OCI-M2 (cell line): ENCODE data around the gene C1QTNF4.

Experiments used
- DNase-seq: peaks from one replicate; lab custom pipeline; 2025; ENCODE audit not compliant: unreplicated experiment; lab: John Stamatoyannopoulos, UW

C1QTNF4 gene

GRCh38 chr11:47593492-47593933, 698 bp downstream of the C1QTNF4 start:
- DNase-seq, result no peak

DNA sequence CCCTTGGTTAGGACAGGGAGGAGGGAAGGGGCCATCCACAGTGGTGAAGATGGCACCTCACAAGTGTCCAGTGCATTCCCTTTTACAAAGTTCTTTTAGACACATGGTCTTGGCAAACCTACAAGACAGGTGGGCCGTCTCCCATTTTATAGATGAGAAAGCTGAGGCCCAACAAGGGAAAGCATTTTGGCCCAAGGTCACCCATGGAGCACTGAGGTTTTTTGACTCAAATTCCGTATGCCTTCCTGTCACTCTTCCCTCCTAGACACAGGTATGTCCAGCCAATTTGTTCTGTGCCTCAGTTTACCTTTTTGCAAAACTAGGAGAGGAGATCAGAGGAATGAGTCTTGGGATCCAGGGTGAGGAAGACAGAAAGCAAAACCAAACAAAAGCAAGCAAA, 1.2 kb downstream of the C1QTNF4 start:
- no peak for DNase-seq

DNA sequence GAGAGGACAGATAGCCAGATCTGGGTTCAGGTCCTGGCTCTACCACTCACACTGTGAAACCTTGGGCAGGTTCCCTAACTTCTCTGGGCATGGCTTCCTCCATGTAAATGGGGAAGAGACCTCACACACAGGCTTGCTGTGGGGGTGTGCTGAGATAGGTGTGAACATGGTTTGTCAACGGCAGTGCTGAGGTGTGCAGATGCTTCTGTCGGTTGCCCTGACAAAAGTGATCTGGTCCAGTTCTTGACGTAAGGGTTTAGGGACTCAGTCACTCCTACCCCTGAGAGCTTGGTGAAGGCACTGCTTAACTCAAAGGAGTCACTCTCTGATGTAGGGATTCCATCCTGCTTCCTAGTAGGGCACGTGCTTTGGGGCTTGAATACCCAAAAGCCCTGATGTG, 2.0 kb downstream of the C1QTNF4 start:
- DNase-seq, result no peak

GRCh38 chr11:47591764-47592163, 2.4 kb downstream of the C1QTNF4 start:
- no peak for DNase-seq

GRCh38 chr11:47589977-47590861, 4.0 kb downstream of the C1QTNF4 start:
- DNase-seq, result no peak

- no peak for DNase-seq
Measured at GRCh38 chr11:47589584-47589976, 4.6 kb downstream of the C1QTNF4 start.

DNA sequence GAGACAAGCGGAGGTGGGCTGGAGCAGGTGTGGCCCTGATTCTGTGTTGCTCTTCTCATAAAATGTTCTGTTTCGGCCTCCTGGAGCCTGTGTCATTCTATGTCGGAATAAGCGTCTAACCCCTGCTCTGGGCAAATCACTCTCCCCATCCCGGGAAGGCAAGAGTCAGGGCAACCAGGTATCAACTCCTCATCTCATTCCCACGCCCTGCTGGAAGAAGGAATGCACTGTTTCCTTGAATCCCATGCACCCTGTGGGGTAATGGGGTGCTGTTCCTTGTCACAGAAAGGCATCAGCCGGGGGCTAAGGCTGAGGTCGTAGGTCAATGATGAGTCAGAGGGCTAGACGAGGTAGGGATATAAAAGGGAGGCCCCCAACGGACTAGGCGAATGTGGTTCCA, 5.1 kb downstream of the C1QTNF4 start:
- DNase-seq, result no peak

GRCh38 chr11:47587723-47588326, 6.4 kb downstream of the C1QTNF4 start:
- DNase-seq, result no peak

GRCh38 chr11:47587039-47587716, 7.0 kb downstream of the C1QTNF4 start:
- DNase-seq, result no peak

DNA sequence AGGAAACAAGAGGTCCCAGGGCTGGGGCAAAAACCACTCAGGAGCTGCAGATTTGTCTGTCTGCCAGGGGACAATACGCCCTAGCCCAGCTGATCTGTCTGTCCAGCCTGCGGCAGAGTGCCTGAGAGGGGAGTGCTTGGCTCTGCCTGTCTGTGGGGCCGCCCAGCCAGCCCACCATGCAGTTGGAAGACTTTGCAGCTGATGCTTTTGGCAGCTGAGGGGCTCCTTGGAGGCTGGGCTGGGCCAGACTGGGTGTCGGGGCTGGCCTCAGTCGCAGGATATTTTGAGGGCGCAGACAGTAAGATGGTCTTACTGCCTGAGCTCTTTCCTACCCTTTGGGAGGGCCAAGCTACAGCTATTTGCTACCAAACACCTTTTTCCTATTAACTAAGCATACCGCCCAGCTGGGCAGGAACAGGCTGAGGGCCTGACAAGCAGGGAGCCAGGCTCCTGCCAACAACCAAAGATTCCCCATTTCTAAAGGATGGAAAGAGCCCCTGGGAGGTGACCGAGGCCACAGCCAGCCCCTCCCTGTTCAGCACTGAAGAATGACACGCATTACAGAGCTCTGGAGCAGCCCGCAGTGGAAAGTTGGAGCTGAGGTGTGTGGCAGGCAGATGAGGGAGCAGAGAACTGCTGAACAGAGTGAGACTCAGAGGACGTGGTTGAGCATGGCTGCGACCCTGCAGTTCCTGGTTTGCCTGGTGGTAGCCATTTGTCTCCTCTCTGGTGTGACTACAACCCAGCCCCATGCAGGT, 7.9 kb downstream of the C1QTNF4 start, which contains the start of gene FAM180B:
Gene FAM180B, plus strand, starts transcription at position 581 of the 758 bp plus-strand sequence. Its CDS starts 91 bp downstream, at position 672.
- DNase-seq, result no peak

GRCh38 chr11:47583844-47584243, 10.4 kb downstream of the C1QTNF4 start:
- no peak for DNase-seq

DNA sequence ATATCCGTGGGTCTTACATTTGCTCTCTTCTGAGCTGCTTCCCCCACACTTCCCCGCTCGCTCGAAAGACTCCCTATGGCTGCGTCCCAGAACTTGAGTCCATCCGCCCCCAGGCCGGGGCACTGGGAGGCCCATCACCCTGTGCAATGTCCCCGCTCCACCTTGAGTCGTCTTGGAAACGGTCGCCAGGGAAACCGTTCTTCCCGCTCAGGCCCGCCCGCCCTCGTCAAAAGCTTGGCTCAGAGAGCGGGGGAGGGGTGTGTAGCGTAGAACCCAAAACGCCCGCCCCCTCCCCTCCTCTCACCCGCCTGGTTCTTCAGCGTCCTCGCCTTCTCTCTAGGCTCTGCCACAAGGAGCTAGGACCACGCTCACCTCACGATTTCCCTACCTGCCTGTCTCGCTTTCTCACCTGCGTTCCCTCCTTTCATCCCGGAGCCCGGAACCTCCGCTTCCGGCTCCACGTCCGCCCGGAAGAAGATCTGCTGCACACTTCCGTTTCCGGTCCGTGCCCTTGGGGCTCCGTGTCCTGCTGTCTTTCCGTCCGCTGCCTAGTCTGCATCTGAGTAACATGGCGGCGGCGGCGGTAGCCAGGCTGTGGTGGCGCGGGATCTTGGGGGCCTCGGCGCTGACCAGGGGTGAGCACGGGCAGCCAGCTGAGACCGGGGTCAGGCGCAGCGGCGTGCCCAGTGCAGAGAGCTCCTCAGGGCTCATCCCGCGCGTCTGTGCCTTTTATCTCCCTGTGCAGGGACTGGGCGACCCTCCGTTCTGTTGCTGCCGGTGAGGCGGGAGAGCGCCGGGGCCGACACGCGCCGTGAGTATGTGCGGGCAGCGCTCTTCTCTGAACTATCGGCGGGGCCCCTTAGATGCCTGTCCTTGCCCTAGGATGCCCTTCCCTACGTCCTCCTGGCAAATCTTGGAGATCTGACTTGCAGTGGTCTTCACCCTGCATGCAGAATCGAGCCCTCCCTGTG, 15.4 kb downstream of the C1QTNF4 start, which contains the start of the genes KBTBD4 and NDUFS3:
Gene KBTBD4, minus strand, starts transcription at position 447 of the 971 bp plus-strand sequence. Its CDS starts 19 bp downstream, at position 428.
Gene NDUFS3, plus strand, starts transcription at position 551 of the 971 bp plus-strand sequence. Its CDS starts 18 bp downstream, at position 569.
- DNase-seq, result peak; percentile 80

GRCh38 chr11:47577460-47578041, 16.7 kb downstream of the C1QTNF4 start:
- DNase-seq, result no peak

GRCh38 chr11:47573321-47573720, 20.9 kb downstream of the C1QTNF4 start:
- DNase-seq, result no peak

DNA sequence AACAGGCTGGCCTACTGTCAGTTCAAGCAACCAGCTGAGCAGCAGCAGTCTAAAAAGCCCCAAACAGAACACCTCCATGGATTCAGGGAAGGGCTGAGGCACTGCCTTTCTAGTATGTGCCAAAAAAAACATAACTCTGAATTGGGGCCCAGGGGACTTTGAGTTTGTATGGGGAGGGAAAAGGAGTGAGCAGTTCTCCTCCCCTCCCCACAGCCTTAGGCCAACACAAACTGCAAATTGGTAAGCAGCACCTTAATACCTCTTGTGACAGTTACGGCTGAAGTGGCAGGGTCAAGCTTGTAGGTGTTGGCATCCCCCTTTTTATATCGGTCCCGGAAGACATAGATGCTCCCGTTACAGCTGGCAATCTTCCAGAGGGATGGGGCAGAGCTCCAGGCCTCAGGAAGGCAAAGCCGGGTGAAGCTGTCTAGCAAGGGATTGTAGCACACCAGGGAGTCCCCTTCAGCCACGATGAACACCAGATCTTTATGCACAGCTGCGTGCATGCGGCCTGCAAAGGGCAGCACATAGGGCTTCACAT, 21.4 kb downstream of the C1QTNF4 start:
- no peak for DNase-seq

DNA sequence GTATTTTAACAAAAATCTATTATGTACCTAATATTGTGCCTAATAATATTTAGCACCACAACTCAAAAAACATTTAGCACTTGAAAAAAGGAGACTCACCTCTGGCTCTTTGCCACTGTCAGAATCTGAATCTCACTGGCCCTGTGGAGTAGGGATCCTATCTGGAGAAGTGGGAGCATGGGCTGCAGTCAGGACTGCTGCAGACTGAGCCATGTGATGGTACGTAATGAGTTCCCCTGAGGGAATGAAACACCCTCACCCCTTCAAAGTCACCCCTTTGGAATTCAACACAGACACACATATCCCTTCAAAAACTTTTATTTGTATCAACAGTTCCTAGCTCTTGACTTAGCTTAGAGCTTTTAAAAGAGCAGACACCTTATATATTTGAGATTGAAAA, 22.3 kb downstream of the C1QTNF4 start:
- no peak for DNase-seq

- no peak for DNase-seq
Measured at GRCh38 chr11:47571357-47571729, 22.9 kb downstream of the C1QTNF4 start.

- no peak for DNase-seq
Measured at GRCh38 chr11:47570651-47571356, 23.4 kb downstream of the C1QTNF4 start.
